Lung (tissue), 12 donors: ENCODE data around the gene ZC3H10. TPM values are rescaled to one million over a fixed set of nuclear protein-coding genes. Genes with fewer than 3 reads are reported as not detected.

ENCODE experiments used
- ATAC-seq: fragments of 200-7000 bp; cut with Tn5 transposase; one replicate; pipeline ENCODE4 v1.9.1; 2020; ENCODE audit warnings: moderate number of reproducible peaks; ENCODE audit not compliant: insufficient read depth, low FRiP score
- DNase-seq, 3 donors: peaks; one replicate each; pipeline ENCODE4 v3.0.0-alpha.2; 2013 to 2017
- H3K27ac ChIP-seq, 2 donors: one replicate each; pipeline ENCODE4 v1.5.1; 2013; ENCODE audit warnings: mild to moderate bottlenecking in 2 of 2, moderate library complexity in 2 of 2, control low read depth in 1 of 2, inconsistent platforms in 1 of 2, low read depth in 1 of 2, low read length in 1 of 2
- H3K27me3 ChIP-seq, 3 donors: one replicate each; pipeline ENCODE4 v1.5.1; 2013; ENCODE audit warnings: low read length in 2 of 3; ENCODE audit not compliant: control insufficient read depth in 3 of 3, insufficient read depth in 3 of 3
- H3K36me3 ChIP-seq, 4 donors: one replicate each; pipeline ENCODE4 v1.5.1; 2013; ENCODE audit warnings: low read length in 4 of 4, mild to moderate bottlenecking in 1 of 4, moderate library complexity in 1 of 4; ENCODE audit not compliant: control insufficient read depth in 4 of 4, insufficient read depth in 4 of 4
- H3K4me1 ChIP-seq, 5 donors: one replicate each; pipeline ENCODE4 v1.5.1; 2013; ENCODE audit warnings: low read length in 5 of 5, mild to moderate bottlenecking in 2 of 5, moderate library complexity in 1 of 5; ENCODE audit not compliant: control insufficient read depth in 5 of 5, insufficient read depth in 5 of 5
- H3K4me3 ChIP-seq: one replicate; pipeline ENCODE4 v1.5.1; 2013; ENCODE audit warnings: mild to moderate bottlenecking, control low read depth, moderate library complexity
- H3K9ac ChIP-seq, 2 donors: one replicate each; pipeline ENCODE4 v1.5.1; 2013; ENCODE audit warnings: low read length in 2 of 2, control low read depth in 1 of 2; ENCODE audit not compliant: insufficient read depth in 1 of 2
- H3K9me3 ChIP-seq, 4 donors: one replicate each; pipeline ENCODE4 v1.5.1; 2013; ENCODE audit warnings: low read length in 3 of 4, mild to moderate bottlenecking in 1 of 4, moderate library complexity in 1 of 4; ENCODE audit not compliant: control insufficient read depth in 4 of 4, insufficient read depth in 3 of 4
- WGBS, 2 donors: extraction: QIAGEN DNeasy Blood & Tissue Kit; methylation state at CpG; one replicate each; pipeline ENCODE4 v1.1.7; 2013; 5-methylcytosine and 5-hydroxymethylcytosine counted together
- polyA plus RNA-seq, 2 donors: library from polyadenylated mRNA; stranded (reverse); fragments of 200-250 nt; gene quantifications; one replicate each; pipeline ENCODE4 v1.2.1, GENCODE V29; 2013
- total RNA-seq, 2 donors: library from RNA; depleted of rRNA in 1 of 2; stranded (reverse); fragments of >200 nt in 1 of 2; gene quantifications; one replicate each; pipeline ENCODE4 v1.2.1, GENCODE V29; 2014 to 2021
- TF ChIP-seq, protein P1 (sequence below): IDR thresholded peaks from 2 replicates; pipeline ENCODE4 v1.5.1; 2012; ENCODE audit warnings: mild to moderate bottlenecking; ENCODE audit errors: control extremely low read depth, extremely low read depth
- donor health status: control.
- donor health status: control.
- donor health status: Bipolar disorder and iron deficiency.
- donor health status: healthy.
- donor health status: DM: yes; HTN: yes; CAD: no.

ZC3H10 gene
- total and polyA plus RNA-seq, 4 donors: 2.5 to 7.9 (median 3.3) TPM

DNA sequence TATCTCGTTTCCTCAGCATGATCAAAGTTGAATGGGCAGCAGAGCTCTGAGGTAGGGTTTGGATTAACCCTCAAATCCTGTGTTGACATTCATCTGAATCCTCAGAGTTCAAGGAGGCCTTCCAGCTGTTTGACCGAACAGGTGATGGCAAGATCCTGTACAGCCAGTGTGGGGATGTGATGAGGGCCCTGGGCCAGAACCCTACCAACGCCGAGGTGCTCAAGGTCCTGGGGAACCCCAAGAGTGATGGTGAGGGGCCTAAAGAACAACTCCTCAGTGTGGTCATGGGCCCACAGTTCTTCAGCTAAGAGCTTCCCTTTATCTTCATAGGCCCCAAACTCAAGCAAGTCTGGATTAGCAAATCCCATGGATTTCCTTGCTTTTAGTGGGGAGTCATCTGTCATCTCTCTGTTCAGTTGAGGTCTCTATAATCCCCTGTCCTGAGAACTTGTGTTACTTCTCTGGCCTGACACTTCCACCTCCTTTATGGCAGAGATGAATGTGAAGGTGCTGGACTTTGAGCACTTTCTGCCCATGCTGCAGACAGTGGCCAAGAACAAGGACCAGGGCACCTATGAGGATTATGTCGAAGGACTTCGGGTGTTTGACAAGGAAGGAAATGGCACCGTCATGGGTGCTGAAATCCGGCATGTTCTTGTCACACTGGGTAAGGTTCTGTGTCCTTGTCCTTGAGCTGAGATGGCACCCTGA, 41.6 kb downstream of the ZC3H10 start:
- 15 to 22% methylated on average over 8 of the region's 8 CpGs for WGBS, 2 donors
- Histone ChIP-seq H3K4me1 (peaks cover 0 to 23% (median 17%) of the 10 kb centered on the region in 5 donors), H3K27ac (peak overlapping the region; percentile 96 to 98), H3K36me3 (peaks cover 7 to 64% (median 46%) of the 10 kb centered on the region in 4 donors), H3K9ac (peak overlapping the region; percentile 99), H3K9me3 (no peaks in the 10 kb centered on the region), H3K27me3 (no peaks in the 10 kb centered on the region), H3K4me3 (peak overlapping the region; percentile 92)
- no peak for ATAC-seq
- TF ChIP-seq, protein P1, sequence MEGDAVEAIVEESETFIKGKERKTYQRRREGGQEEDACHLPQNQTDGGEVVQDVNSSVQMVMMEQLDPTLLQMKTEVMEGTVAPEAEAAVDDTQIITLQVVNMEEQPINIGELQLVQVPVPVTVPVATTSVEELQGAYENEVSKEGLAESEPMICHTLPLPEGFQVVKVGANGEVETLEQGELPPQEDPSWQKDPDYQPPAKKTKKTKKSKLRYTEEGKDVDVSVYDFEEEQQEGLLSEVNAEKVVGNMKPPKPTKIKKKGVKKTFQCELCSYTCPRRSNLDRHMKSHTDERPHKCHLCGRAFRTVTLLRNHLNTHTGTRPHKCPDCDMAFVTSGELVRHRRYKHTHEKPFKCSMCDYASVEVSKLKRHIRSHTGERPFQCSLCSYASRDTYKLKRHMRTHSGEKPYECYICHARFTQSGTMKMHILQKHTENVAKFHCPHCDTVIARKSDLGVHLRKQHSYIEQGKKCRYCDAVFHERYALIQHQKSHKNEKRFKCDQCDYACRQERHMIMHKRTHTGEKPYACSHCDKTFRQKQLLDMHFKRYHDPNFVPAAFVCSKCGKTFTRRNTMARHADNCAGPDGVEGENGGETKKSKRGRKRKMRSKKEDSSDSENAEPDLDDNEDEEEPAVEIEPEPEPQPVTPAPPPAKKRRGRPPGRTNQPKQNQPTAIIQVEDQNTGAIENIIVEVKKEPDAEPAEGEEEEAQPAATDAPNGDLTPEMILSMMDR: no peak
- DNase-seq: no peak

DNA sequence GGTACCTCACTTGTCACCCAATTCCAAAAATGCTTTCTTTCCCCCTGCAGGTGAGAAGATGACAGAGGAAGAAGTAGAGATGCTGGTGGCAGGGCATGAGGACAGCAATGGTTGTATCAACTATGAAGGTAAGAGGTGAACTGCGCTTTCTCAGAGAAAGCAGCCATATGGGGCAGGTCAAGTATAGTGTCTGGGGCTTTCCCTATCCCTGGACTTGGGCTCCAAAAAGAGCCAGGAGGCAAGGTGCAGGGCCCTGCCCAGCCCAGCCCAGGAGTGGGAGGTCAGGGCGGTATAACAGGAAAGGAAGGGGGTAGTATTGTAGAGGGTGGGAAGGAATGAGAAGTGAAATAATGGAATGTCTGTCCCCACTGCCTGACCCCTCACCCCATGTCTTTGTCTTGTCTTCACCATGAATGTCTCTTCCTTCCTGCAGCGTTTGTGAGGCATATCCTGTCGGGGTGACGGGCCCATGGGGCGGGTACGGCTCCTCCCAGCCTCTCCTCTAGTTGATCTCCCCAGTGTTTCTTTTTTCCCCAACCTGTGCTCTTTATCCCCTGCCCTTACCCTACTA, 42.2 kb downstream of the ZC3H10 start:
- peak overlapping the region; percentile 92 for H3K4me3 ChIP-seq
- peaks cover 9 to 69% (median 49%) of the 10 kb centered on the region in 4 donors for H3K36me3 ChIP-seq
- TF ChIP-seq, protein P1: no peak
- H3K27ac ChIP-seq: peak overlapping the region; percentile 96 to 98
- H3K9me3 ChIP-seq: no peaks in the 10 kb centered on the region
- peak in 1 of 3 donors; percentile 40 for DNase-seq
- H3K9ac ChIP-seq: peak overlapping the region; percentile 13 to 99
- no peaks in the 10 kb centered on the region for H3K27me3 ChIP-seq
- H3K4me1 ChIP-seq: peaks cover 0 to 23% (median 17%) of the 10 kb centered on the region in 5 donors
- no peak for ATAC-seq
- WGBS, 2 donors: 15 to 24% methylated on average over 6 to 7 of the region's 7 CpGs

DNA sequence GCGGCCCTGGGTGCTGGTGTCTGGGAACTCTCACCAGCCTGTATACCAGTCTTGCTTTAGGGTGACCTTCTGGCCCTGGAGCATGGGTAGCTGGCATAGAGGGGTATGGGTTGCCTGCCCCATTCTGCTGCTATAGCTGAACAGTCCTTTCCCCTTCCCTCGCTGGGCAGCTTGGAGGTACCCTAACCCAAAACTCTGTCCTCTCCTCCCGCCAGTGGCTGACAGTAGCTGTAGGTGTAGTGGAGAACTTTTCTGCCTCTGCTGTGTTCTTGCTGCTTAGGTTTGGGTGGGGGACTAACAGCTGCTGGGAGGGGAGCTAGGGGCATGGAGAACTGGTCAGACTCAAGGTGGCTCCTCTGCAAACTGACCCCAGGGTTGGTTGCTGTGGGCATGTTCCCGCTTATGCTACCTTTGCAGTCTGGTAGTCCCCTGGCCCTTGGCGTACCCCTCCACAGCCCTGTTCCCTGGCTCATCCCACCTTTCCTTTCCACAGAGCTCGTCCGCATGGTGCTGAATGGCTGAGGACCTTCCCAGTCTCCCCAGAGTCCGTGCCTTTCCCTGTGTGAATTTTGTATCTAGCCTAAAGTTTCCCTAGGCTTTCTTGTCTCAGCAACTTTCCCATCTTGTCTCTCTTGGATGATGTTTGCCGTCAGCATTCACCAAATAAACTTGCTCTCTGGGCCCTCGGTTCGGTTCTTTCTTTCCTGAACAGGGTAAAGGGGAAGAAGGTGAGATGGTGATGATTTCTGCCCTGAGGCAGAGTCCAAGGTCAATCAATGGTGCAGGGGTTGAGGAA, 43.0 kb downstream of the ZC3H10 start:
- DNase-seq: no peak
- WGBS, 2 donors: 74 to 80% methylated on average over 11 of the region's 11 CpGs

More for the DNA sequence above, 43.0 kb downstream of the ZC3H10 start:
- peak overlapping the region; percentile 92 for H3K4me3 ChIP-seq
- peaks cover 10 to 62% (median 50%) of the 10 kb centered on the region in 4 donors for H3K36me3 ChIP-seq
- H3K4me1 ChIP-seq: peaks cover 0 to 23% (median 17%) of the 10 kb centered on the region in 5 donors
- TF ChIP-seq, protein P1: no peak
- H3K9me3 ChIP-seq: no peaks in the 10 kb centered on the region
- peak overlapping the region in 1 of 2 donors; percentile 14 for H3K9ac ChIP-seq
- ATAC-seq: no peak
- H3K27me3 ChIP-seq: no peaks in the 10 kb centered on the region
- H3K27ac ChIP-seq: peak overlapping the region in 1 of 2 donors; percentile 98
